Heart left ventricle (tissue), 16 donors: Measurements from ENCODE around the gene C20orf204. TPM values are rescaled to one million over a fixed set of nuclear protein-coding genes. Genes with fewer than 3 reads are reported as not detected.
A peak's percentile ranks its signal among the peaks of the same experiment; 100 is the strongest.

Experiments
- ATAC-seq, 4 donors: fragments of 200-7000 bp; cut with Tn5 transposase; one replicate each; pipeline ENCODE4 v1.9.1; 2020 to 2022; ENCODE audit warnings: moderate library complexity in 4 of 4, mild to moderate bottlenecking in 3 of 4, moderate number of reproducible peaks in 1 of 4
- DNase-seq, 5 donors: peaks; one replicate each; pipeline ENCODE4 v3.0.0-alpha.2; 2020
- H3K27ac ChIP-seq, 12 donors: fragments of 200-600 bp; sonication (generic) in 4 of 12; one replicate each; pipeline versions ENCODE4 v1.5.0 to v1.8.0; 2016 to 2022; ENCODE audit warnings: mild to moderate bottlenecking in 2 of 12
- H3K27me3 ChIP-seq, 9 donors: fragments of 200-600 bp; sonication (generic) in 2 of 9; one replicate each; pipeline versions ENCODE4 v1.5.1 to v1.8.0; 2016 to 2022; ENCODE audit warnings: mild to moderate bottlenecking in 3 of 9
- H3K36me3 ChIP-seq, 9 donors: fragments of 200-600 bp; sonication (generic) in 2 of 9; one replicate each; pipeline versions ENCODE4 v1.5.0 to v1.8.0; 2018 to 2022; ENCODE audit warnings: mild to moderate bottlenecking in 2 of 9
- H3K4me1 ChIP-seq, 12 donors: fragments of 200-600 bp; sonication (generic) in 4 of 12; one replicate each; pipeline versions ENCODE4 v1.5.0 to v1.8.0; 2016 to 2022; ENCODE audit warnings: mild to moderate bottlenecking in 3 of 12
- H3K4me3 ChIP-seq, 12 donors: fragments of 200-600 bp; sonication (generic) in 4 of 12; one replicate each; pipeline versions ENCODE4 v1.5.0 to v1.8.0; 2017 to 2022; ENCODE audit warnings: mild to moderate bottlenecking in 9 of 12, moderate library complexity in 4 of 12
- H3K9me3 ChIP-seq, 12 donors: fragments of 200-600 bp; sonication (generic) in 4 of 12; one replicate each; pipeline versions ENCODE4 v1.5.0 to v1.8.0; 2016 to 2022; ENCODE audit warnings: mild to moderate bottlenecking in 1 of 12
- CTCF ChIP-seq, 12 donors: fragments of 200-600 bp; sonication (generic) in 4 of 12; IDR thresholded peaks; one replicate each; pipeline versions ENCODE4 v1.5.0 to v1.8.0; 2018 to 2022; ENCODE audit warnings: antibody characterized with exemption in 12 of 12, mild to moderate bottlenecking in 5 of 12
- POLR2A ChIP-seq, 2 donors: fragments of 450-650 bp; IDR thresholded peaks; one replicate each; pipeline ENCODE4 v1.6.1; 2017; ENCODE audit warnings: antibody characterized with exemption in 2 of 2, mild to moderate bottlenecking in 2 of 2, moderate library complexity in 2 of 2
- WGBS, 4 donors: extraction: QIAGEN DNeasy Blood & Tissue Kit in 2 of 4; methylation state at CpG; one replicate each; pipeline versions ENCODE4 v1.1.5 to v1.1.7; 2013 to 2018; 5-methylcytosine and 5-hydroxymethylcytosine counted together
- intact Hi-C, 10 donors: fragments of 100-400 bp; cut with DNase I; formaldehyde crosslinking; loops; one replicate each; pipeline versions ENCODE4 v1.11.1 to v1.14.2; 2022
- polyA plus RNA-seq, 2 donors: library from polyadenylated mRNA; stranded (reverse); fragments of 200-250 nt; gene quantifications; one replicate each; pipeline ENCODE4 v1.2.3, GENCODE V29; 2013
- total RNA-seq, 9 donors: library from RNA; depleted of rRNA in 2 of 9; stranded (reverse); fragments of >200 nt in 2 of 9; fragmentation: NEBNext Ultra II Directional in 3 of 9; extraction: Animal tissue kit (Norgen Biotek cat#: 25700) in 3 of 9; gene quantifications; one replicate each; pipeline versions ENCODE4 v1.1.0 to v1.2.4, GENCODE V29; 2016 to 2023
- donor health status: ischemic (EF 13 %, LVEDD 7.1; RV severe dilation, severe dysfunction).
- donor health status: healthy with polysubstance abuse.
- donor health status: DM: no; HTN: yes; CAD: no.
- donor health status: DM: no; HTN: no; CAD: no.
- donor health status: ischemic (EF 25% LVEDD 6.9; RV normal size, moderate dysfunction).
- donor health status: ischemic (EF 25% LVEDD 5.7; RV mildly dilated, moderate dysfunction).
- donor health status: healthy.
- donor health status: DM: yes; HTN: yes; CAD: no.
- donor health status: ischemic (EF 35%, LVEDD 5.7; RV mildly dilated, moderate dysfunction).
- donor health status: nonischemic (EF 11% LVEDD 7.7; RV severe dilation, severe dysfunction).
- donor health status: DM: yes; HTN: yes; CAD: no.
- donor health status: PGD.
- donor health status: ischemic (EF 29% LVEDD 5.4; RV normal size, mild dysfunction).
- donor health status: nonischemic (EF 23%, LVEDD 6.1; RV moderate dilation, normal function).

The C20orf204 gene
- total and polyA plus RNA-seq, 11 donors, result 0.16 to 1.2 (median 0.42) TPM

DNA sequence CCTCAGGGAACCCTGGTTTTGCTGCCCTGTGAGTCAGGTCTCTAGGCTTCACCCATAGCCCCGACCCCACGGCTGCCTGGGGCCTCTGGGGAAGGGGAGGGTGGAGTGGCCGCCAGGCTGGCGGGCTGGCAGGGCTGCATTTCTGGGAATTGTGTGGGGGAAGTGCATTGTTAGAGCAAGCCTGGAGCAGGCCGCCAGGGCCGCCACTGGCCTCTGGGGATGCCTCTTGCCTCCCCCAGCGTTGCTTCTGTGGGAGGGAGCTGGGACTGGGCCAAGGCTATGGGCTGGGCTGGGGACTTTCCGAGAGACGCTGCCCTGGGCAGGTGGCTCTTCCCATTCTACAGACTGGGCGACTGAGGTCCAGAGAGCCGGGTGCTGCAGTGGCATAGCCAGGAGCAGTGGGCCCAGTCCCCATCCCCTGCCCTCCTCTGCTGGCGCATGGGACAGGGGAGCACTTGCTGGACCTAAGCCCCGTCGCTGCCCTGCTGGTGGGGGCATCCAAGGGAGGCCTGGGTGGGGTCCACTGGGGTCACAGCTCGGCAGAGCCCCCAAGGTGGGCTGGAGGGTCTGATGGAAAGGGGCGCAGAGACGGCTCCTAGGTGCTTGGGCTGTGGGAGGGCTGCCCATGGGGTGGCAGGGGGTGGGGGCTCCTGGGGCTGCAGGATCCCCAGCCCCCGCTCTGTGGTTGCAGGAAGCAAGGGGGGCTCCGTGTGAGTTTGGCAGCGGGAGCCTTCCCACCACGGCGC, 20.1 kb downstream of the C20orf204 start:
- H3K27me3 ChIP-seq, result peaks cover 0 to 26% (median 0%) of the 10 kb centered on the region in 9 donors

GRCh38 chr20:64056639-64056888, 20.6 kb downstream of the C20orf204 start:
- H3K27ac ChIP-seq, result peak overlapping the region; percentile 70 to 98 (median 91)
- ATAC-seq (peak in 1 of 4 donors; percentile 4), DNase-seq (peak in 2 of 5 donors; percentile 62 to 66)
- intact Hi-C loops, result loop anchor here in 5 of 10 donors (1.0 to 5.0 kb wide), 4 partner anchors 17 to 76 kb away; partner anchors contain the start of gene PRPF6 (in 2 of the 5)
- WGBS, 4 donors, result 32 to 49% (median 45%) methylated on average over 5 to 7 of the region's 7 CpGs
- H3K9me3 ChIP-seq, result no peaks in the 10 kb centered on the region
- H3K36me3 ChIP-seq, result no peaks in the 10 kb centered on the region
- TF ChIP-seq POLR2A (IDR thresholded peaks at IDR 0.05), result no peak
- TF ChIP-seq CTCF (IDR thresholded peaks at IDR 0.05), result no peak
- H3K27me3 ChIP-seq, result peaks cover 0 to 21% (median 0%) of the 10 kb centered on the region in 9 donors
- peaks cover 0 to 59% (median 39%) of the 10 kb centered on the region in 12 donors for H3K4me1 ChIP-seq
- H3K4me3 ChIP-seq, result peak overlapping the region in 10 of 12 donors; percentile 22 to 49 (median 41)

More for the DNA sequence above, 20.1 kb downstream of the C20orf204 start:
- DNase-seq, result peak; percentile 79 to 88 (median 88)
- Histone ChIP-seq H3K4me3 (peak overlapping the region in 9 of 12 donors; percentile 12 to 49 (median 42)), H3K27ac (peak overlapping the region; percentile 70 to 98 (median 92)), H3K9me3 (no peaks in the 10 kb centered on the region), H3K4me1 (peaks cover 0 to 61% (median 39%) of the 10 kb centered on the region in 12 donors), H3K36me3 (no peaks in the 10 kb centered on the region)
- TF ChIP-seq CTCF (IDR thresholded peaks at IDR 0.05) (no peak), POLR2A (IDR thresholded peaks at IDR 0.05) (peak in 1 of 2 donors; percentile 20)
- peak; percentile 15 to 57 (median 40) for ATAC-seq
- 29 to 50% (median 41%) methylated on average over 13 to 22 of the region's 22 CpGs for WGBS, 4 donors
- intact Hi-C loops, result loop anchor here in 5 of 10 donors (1.0 to 5.0 kb wide), 4 partner anchors 17 to 75 kb away; partner anchors contain the start of gene PRPF6 (in 2 of the 5)

DNA sequence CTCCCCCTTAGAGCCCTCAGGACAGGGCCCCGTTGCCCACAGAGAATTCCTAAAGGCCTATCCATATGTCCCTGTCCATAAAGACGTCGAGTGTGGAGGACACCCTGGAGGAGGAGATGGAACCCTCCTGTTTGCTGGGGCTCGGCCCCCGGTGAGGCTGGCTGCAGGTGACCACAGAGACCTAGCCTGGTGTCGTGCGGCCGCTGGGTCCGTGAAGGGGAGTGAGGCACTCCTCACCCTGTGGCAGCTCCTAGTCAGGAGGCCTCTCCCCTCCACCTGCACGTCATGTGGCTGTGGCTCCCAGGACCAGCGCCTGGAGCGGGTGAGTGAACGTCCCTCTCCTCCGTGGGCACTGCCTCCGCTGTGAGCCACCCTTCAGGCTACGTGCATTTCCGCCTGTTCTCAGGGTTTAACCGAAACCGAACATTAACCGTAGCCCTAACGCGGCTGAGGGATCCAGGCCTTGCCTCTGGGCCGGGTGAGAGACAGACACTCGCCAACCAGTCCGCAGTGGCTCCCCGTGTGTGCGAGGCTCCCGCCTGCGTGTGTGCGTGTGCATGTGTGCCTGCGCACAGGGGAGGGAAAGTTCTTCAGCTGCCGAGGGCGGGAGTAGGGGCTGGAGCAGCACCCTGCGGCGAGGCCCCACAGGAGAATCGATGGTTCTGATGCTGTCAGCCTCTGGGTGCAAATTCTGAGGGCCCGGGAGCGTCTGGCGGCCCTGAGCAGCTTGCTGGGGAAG, 21.1 kb downstream of the C20orf204 start:
- peak overlapping the region in 11 of 12 donors; percentile 7 to 49 (median 40) for H3K4me3 ChIP-seq
- intact Hi-C loops, result loop anchor here in 5 of 10 donors (1.0 to 5.0 kb wide), 4 partner anchors 18 to 76 kb away; partner anchors contain the start of gene PRPF6 (in 2 of the 5)

More for the DNA sequence above, 21.1 kb downstream of the C20orf204 start:
- Histone ChIP-seq H3K27ac (peak overlapping the region; percentile 70 to 98 (median 91)), H3K9me3 (no peaks in the 10 kb centered on the region), H3K4me1 (peaks cover 0 to 59% (median 37%) of the 10 kb centered on the region in 12 donors), H3K27me3 (peaks cover 0 to 20% (median 0%) of the 10 kb centered on the region in 9 donors), H3K36me3 (no peaks in the 10 kb centered on the region)
- 44 to 67% (median 49%) methylated on average over 28 to 39 of the region's 39 CpGs for WGBS, 4 donors
- TF ChIP-seq CTCF (IDR thresholded peaks at IDR 0.05), result no peak
- no peak for TF ChIP-seq POLR2A (IDR thresholded peaks at IDR 0.05)
- DNase-seq, result no peak
- peak in 1 of 4 donors; percentile 22 for ATAC-seq
